Epithelial cell of prostate (primary cell): ENCODE measurements around the gene KRTAP4-1.
"Not testable (repeated sequence)": the region's sequence is repeated elsewhere in the genome, so short reads cannot be mapped to it uniquely, and the experiment has no call there.

Experiments
- DNase-seq: peaks from one replicate; pipeline ENCODE4 v3.0.0-alpha.2; 2011; ENCODE audit warnings: low read depth, low spot score
- H3K27ac ChIP-seq: fragments of 450-650 bp; 2 replicates; pipeline ENCODE4 v1.5.1; 2017; ENCODE audit warnings: mild to moderate bottlenecking

KRTAP4-1 gene

GRCh38 chr17:41184480-41184961 is at the start of gene KRTAP4-1:
TSS of gene KRTAP4-1 (minus strand) at chr17:41184911. CDS start at chr17:41184854, 57 bp downstream.
- H3K27ac ChIP-seq, result no peak within 1 kb of the TSS
- no peak for DNase-seq

- not testable (repeated sequence) for DNase-seq, H3K27ac ChIP-seq
Observed at GRCh38 chr17:41232399-41233105, 47.8 kb upstream of the KRTAP4-1 start, which contains the start of gene KRTAP9-3. TSS of gene KRTAP9-3 (plus strand) at chr17:41232449. CDS start at chr17:41232502, 53 bp downstream.

- no peak for DNase-seq
- H3K27ac ChIP-seq, result no peak overlapping the region
Observed at GRCh38 chr17:41231731-41232130, 47.0 kb upstream of the KRTAP4-1 start.

GRCh38 chr17:41230094-41230493 is 45.4 kb upstream of the KRTAP4-1 start:
- DNase-seq, result no peak
- no peak overlapping the region for H3K27ac ChIP-seq

- H3K27ac ChIP-seq, DNase-seq: not testable (repeated sequence)
Observed at GRCh38 chr17:41226598-41227095, 41.9 kb upstream of the KRTAP4-1 start, which contains the start of gene KRTAP9-2. TSS of gene KRTAP9-2 (plus strand) at chr17:41226648. CDS start at chr17:41226655, 7 bp downstream.

GRCh38 chr17:41226051-41226450 is 41.3 kb upstream of the KRTAP4-1 start:
- DNase-seq, result no peak
- no peak overlapping the region for H3K27ac ChIP-seq

GRCh38 chr17:41223821-41224220 is 39.1 kb upstream of the KRTAP4-1 start:
- H3K27ac ChIP-seq, result no peak overlapping the region

GRCh38 chr17:41215681-41216080 is 31.0 kb upstream of the KRTAP4-1 start:
- no peak for DNase-seq
- no peak overlapping the region for H3K27ac ChIP-seq

More at GRCh38 chr17:41223821-41224220, 39.1 kb upstream of the KRTAP4-1 start:
- DNase-seq, result no peak

GRCh38 chr17:41212524-41213169 is 27.9 kb upstream of the KRTAP4-1 start:
- H3K27ac ChIP-seq, result no peak overlapping the region
- DNase-seq, result no peak

- no peak overlapping the region for H3K27ac ChIP-seq
- peak; percentile 53 for DNase-seq
Observed at GRCh38 chr17:41211845-41212466, 27.2 kb upstream of the KRTAP4-1 start.

GRCh38 chr17:41199421-41200078 is 14.8 kb upstream of the KRTAP4-1 start:
- H3K27ac ChIP-seq, result no peak overlapping the region
- DNase-seq, result no peak

GRCh38 chr17:41196068-41196467 is 11.4 kb upstream of the KRTAP4-1 start:
- H3K27ac ChIP-seq, result no peak overlapping the region
- no peak for DNase-seq

GRCh38 chr17:41190328-41190727 is 5.6 kb upstream of the KRTAP4-1 start:
- H3K27ac ChIP-seq, result no peak overlapping the region
- DNase-seq, result no peak

- H3K27ac ChIP-seq, DNase-seq: not testable (repeated sequence)
Observed at GRCh38 chr17:41189837-41190318, 5.2 kb upstream of the KRTAP4-1 start, which contains the start of gene KRTAP9-1. TSS of gene KRTAP9-1 (plus strand) at chr17:41189887. CDS start at chr17:41189887, 0 bp downstream.

- H3K27ac ChIP-seq, result no peak overlapping the region
- no peak for DNase-seq
Observed at GRCh38 chr17:41186872-41187271, 2.2 kb upstream of the KRTAP4-1 start.

GRCh38 chr17:41185001-41185400 is 290 bp upstream of the KRTAP4-1 start:
- H3K27ac ChIP-seq, result no peak overlapping the region
- DNase-seq, result no peak

- H3K27ac ChIP-seq, result peak overlapping the region; percentile 60
- DNase-seq, result no peak
Observed at GRCh38 chr17:41178843-41179616, 5.7 kb downstream of the KRTAP4-1 start.

- DNase-seq, result peak; percentile 51
- peak overlapping the region; percentile 60 for H3K27ac ChIP-seq
Observed at GRCh38 chr17:41178341-41178740, 6.4 kb downstream of the KRTAP4-1 start.

- H3K27ac ChIP-seq, result peak within 1 kb of the TSS; percentile 60
- no peak for DNase-seq
Observed at GRCh38 chr17:41177727-41178271, 6.9 kb downstream of the KRTAP4-1 start, which contains the start of gene KRTAP4-2. TSS of gene KRTAP4-2 (minus strand) at chr17:41178221. CDS start at chr17:41178164, 57 bp downstream.
